HepG2 (cell line): ENCODE data around the gene YWHAH. TPM values are rescaled to one million over a fixed set of nuclear protein-coding genes. Genes with fewer than 3 reads are reported as not detected.

ENCODE experiments used
- ATAC-seq: fragments of 200-7000 bp; cut with Tn5 transposase; 3 replicates; pipeline ENCODE4 v1.9.1; 2020; ENCODE audit warnings: mild to moderate bottlenecking, moderate library complexity
- BruUV-seq: library from RNA; stranded (reverse); fragments of 400-500 nt; replicated peaks from 2 replicates; lab custom pipeline; 2021; lab: Mats Ljungman, UMichigan
- CTCF ChIA-PET: fragments of 300-600 bp; formaldehyde crosslinking; extraction: SDS; loops from one replicate; lab custom pipeline; 2021; ENCODE audit warnings: low total read pairs, inconsistent platforms, low intra/inter-chr PET ratio; lab: Yijun Ruan, JAX
- POLR2A ChIA-PET: fragments of 350-600 bp; sonication (Branson Sonifier 250); formaldehyde crosslinking; loops from one replicate; lab custom pipeline; 2020; ENCODE audit warnings: antibody characterized with exemption, inconsistent platforms; lab: Yijun Ruan, JAX
- DNase-seq: peaks from one replicate; pipeline ENCODE4 v3.0.0-alpha.2; 2015; ENCODE audit warnings: low spot score
- FAIRE-seq: peaks from 3 replicates; lab custom pipeline; 2011; peaks lifted over from hg19 to GRCh38; lab: Jason Lieb, UNC
- H2AFZ ChIP-seq: one replicate; pipeline ENCODE4 v1.6.1; 2011; ENCODE audit warnings: low read length, inconsistent platforms
- H3K27ac ChIP-seq: fragments of 300-600 bp; 3 replicates; pipeline ENCODE4 v1.8.0; 2011; ENCODE audit warnings: mixed run types, mild to moderate bottlenecking, mixed read lengths, low read length, inconsistent platforms; ENCODE audit not compliant: insufficient read depth; ENCODE audit errors: extremely low read length
- H3K27me3 ChIP-seq, 2 experiments: fragments of 200-600 bp in 1 of 2; 2 replicates in 1 of 2; 3 replicates in 1 of 2; pipeline versions ENCODE4 v1.6.0 to v1.8.0; 2011; ENCODE audit warnings: low read length in 2 of 2, mild to moderate bottlenecking in 2 of 2, moderate library complexity in 2 of 2, inconsistent platforms in 1 of 2; ENCODE audit not compliant: insufficient read depth in 2 of 2, control insufficient read depth in 1 of 2
- H3K36me3 ChIP-seq, 2 experiments: fragments of 200-600 bp in 1 of 2; replicated peaks in 1 of 2; 2 replicates in 1 of 2; 3 replicates in 1 of 2; pipeline versions ENCODE4 v1.5.1 to v1.8.0; 2011; ENCODE audit warnings: low read length in 2 of 2, inconsistent platforms in 1 of 2; ENCODE audit not compliant: insufficient read depth in 2 of 2, control insufficient read depth in 1 of 2
- H3K4me1 ChIP-seq: 2 replicates; pipeline ENCODE4 v1.5.1; 2012; ENCODE audit warnings: low read length, inconsistent platforms; ENCODE audit not compliant: insufficient read depth
- H3K4me2 ChIP-seq: 2 replicates; pipeline ENCODE4 v1.6.0; 2011; ENCODE audit warnings: low read depth, low read length, inconsistent platforms
- H3K4me3 ChIP-seq, 3 experiments: fragments of 200-600 bp in 1 of 3; sonication (generic), shearing (Covaris generic) in 1 of 3; replicated peaks in 1 of 3; 2 replicates each; pipeline ENCODE4 v1.5.1; 2011 to 2016; ENCODE audit warnings: low read length in 3 of 3, inconsistent platforms in 2 of 3, low read depth in 2 of 3, mild to moderate bottlenecking in 2 of 3, control low read depth in 1 of 3, mixed read lengths in 1 of 3; ENCODE audit not compliant: insufficient read depth in 1 of 3
- H3K79me2 ChIP-seq: one replicate; pipeline ENCODE4 v1.6.1; 2011; ENCODE audit warnings: low read length, inconsistent platforms; ENCODE audit not compliant: insufficient read depth
- H3K9ac ChIP-seq: 2 replicates; pipeline ENCODE4 v1.6.0; 2011; ENCODE audit warnings: mild to moderate bottlenecking, low read depth, low read length, inconsistent platforms; ENCODE audit not compliant: insufficient read depth
- H3K9me3 ChIP-seq: 2 replicates; pipeline ENCODE4 v1.5.1; 2012; ENCODE audit warnings: mild to moderate bottlenecking, low read length
- H4K20me1 ChIP-seq: 2 replicates; pipeline ENCODE4 v1.6.0; 2011; ENCODE audit warnings: inconsistent platforms, mild to moderate bottlenecking, low read length, moderate library complexity; ENCODE audit not compliant: insufficient read depth
- ADNP ChIP-seq: sonication (generic); formaldehyde crosslinking; IDR thresholded peaks from 2 replicates; pipeline ENCODE4 v1.4.0; 2020; ENCODE audit warnings: missing genetic modification reagents
- ARHGAP35 ChIP-seq: sonication (generic); formaldehyde crosslinking; IDR thresholded peaks from 2 replicates; pipeline ENCODE4 v1.9.0; 2022; ENCODE audit warnings: mild to moderate bottlenecking, inconsistent platforms, moderate library complexity, missing genetic modification reagents, borderline replicate concordance
- KMT2A ChIP-seq: sonication (generic); formaldehyde crosslinking; IDR thresholded peaks from 2 replicates; pipeline ENCODE4 v1.4.0; 2020; ENCODE audit warnings: missing genetic modification reagents
- RELA ChIP-seq: sonication (generic); formaldehyde crosslinking; IDR thresholded peaks from 2 replicates; pipeline ENCODE4 v1.4.0; 2020; ENCODE audit warnings: missing genetic modification reagents
- ZNF260 ChIP-seq: sonication (generic); formaldehyde crosslinking; IDR thresholded peaks from 2 replicates; pipeline ENCODE4 v1.4.0; 2020; ENCODE audit warnings: missing genetic modification reagents, low read depth, mild to moderate bottlenecking, borderline replicate concordance
- ZNF83 ChIP-seq: sonication (generic); formaldehyde crosslinking; IDR thresholded peaks from 2 replicates; pipeline ENCODE4 v1.4.0; 2020; ENCODE audit warnings: missing genetic modification reagents, mild to moderate bottlenecking, borderline replicate concordance
- ZSCAN30 ChIP-seq: sonication (generic); formaldehyde crosslinking; IDR thresholded peaks from 2 replicates; pipeline ENCODE4 v1.5.0; 2020; ENCODE audit warnings: mild to moderate bottlenecking, missing genetic modification reagents
- WGBS: methylation state at CpG from one replicate; pipeline ENCODE4 v1.1.6; 2017; ENCODE audit warnings: low lambda C conversion rate; 5-methylcytosine and 5-hydroxymethylcytosine counted together
- in situ Hi-C: cut with HindIII; loops from 2 replicates; pipeline ENCODE4 v1.10.0; 2017; ENCODE audit warnings: low pct_unique_long_range_greater_than_20kb; ENCODE audit not compliant: extremely low pct_ligation_motif_present
- intact Hi-C: fragments of 100-400 bp; cut with micrococcal nuclease; formaldehyde crosslinking; loops from one replicate; pipeline ENCODE4 v1.10.0; 2022; ENCODE audit not compliant: unreplicated experiment
- polyA plus RNA-seq, 8 experiments: library from polyadenylated mRNA; depleted of rRNA in 3 of 8; stranded (reverse) in 7 of 8; unstranded in 1 of 8; fragments of >200 nt; fragmentation: Illumina TruSeq in 4 of 8; extraction: Trizol in 4 of 8; gene quantifications; 2 replicates each; pipeline versions ENCODE4 v1.2.1 to v1.2.3, GENCODE V29; 2011 to 2016; ENCODE audit warnings: low read depth in 4 of 8, missing spikeins in 1 of 8, mixed read lengths in 1 of 8; ENCODE audit not compliant: insufficient read depth in 1 of 8
- total RNA-seq, 5 experiments: library from RNA; depleted of rRNA; stranded (reverse); fragments of >200 nt; fragmentation: Illumina TruSeq; extraction: Trizol; gene quantifications; 2 replicates each; pipeline ENCODE4 v1.2.3, GENCODE V29; 2016; ENCODE audit warnings: low read depth in 1 of 5
- TF ChIP-seq, protein P1 (sequence below): sonication (generic); formaldehyde crosslinking; IDR thresholded peaks from 2 replicates; pipeline ENCODE4 v1.4.0; 2020; ENCODE audit warnings: missing genetic modification reagents, borderline replicate concordance
- TF ChIP-seq, protein P2 (sequence below): sonication (generic); formaldehyde crosslinking; IDR thresholded peaks from 2 replicates; pipeline ENCODE4 v1.5.1; 2020; ENCODE audit warnings: mild to moderate bottlenecking, missing genetic modification reagents, moderate library complexity

YWHAH gene
- total and polyA plus RNA-seq, 2 of the 13 experiments (the other 11 are each of a cell fraction or from before 2014, with no cell fraction given): 35.6 to 92.7 TPM

DNA sequence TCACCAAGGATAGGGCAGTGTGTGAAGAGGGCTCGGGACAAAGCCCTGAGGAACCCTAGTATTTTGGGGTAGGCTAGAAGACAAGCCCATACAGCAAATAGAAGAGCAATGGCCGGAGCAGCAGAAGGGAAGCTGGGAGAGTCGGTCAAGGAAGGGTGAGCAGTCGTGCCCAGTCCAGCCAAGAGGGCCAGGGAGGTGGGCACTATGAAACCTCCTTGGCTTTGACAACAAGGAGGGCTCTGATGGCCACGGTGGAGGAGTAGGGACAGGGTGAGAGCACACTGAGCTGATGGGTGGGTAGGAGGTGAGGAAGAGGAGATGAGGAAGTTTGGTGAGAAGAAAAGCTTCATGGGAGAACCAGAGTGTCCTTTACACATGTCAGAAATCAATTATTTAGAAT lies 2.2 kb upstream of the YWHAH start:
- POLR2A ChIA-PET: interaction anchor here (0.6 to 0.7 kb wide), 2 partner anchors 13 to 19 kb away, joined by 3 to 4 read pairs; no protein-coding TSS in a partner anchor
- intact Hi-C loops: no loop called here

DNA sequence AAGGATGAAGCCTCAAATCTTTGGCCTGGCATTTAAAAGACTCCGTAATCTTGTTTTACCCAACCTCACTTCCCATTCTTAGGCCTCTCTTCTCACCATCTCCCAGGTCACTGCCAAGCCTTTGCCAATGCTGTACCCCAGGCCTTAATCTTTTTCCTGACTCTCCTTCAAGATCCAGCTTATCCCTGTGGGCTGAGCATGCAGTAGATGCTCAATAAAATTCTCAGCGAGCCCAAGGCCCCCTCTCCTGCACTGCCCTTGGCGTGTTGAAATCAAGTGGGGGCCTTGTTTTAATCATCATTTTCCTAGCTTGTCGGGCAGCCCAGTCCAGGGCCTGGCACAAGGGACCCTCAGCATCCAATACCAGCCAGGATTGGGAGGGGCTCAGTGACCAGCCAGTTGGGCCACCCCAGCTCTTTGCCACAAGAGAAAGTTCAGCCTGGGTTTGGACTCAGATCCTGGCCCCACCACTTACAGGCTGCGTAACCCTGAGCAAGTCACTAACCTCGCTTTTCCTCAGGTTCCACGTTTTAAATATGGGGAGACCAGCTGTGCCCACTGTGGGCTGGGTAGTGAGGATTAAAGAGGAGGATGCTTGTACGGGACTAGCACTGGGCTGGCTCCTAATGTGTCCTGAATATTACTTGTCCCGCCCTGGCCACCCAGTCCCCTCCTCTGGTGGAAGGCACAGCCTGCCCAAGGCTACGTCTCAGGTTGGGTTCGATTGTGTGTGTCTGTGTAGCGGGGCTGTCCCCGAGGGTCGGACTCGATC lies 943 bp upstream of the YWHAH start:
- Histone ChIP-seq H3K27ac (peak overlapping the region; percentile 86), H3K79me2 (peaks cover 34% of the 10 kb centered on the region), H3K9me3 (no peaks in the 10 kb centered on the region), H3K4me3 (peak overlapping the region; percentile 50 to 94 (median 61)), H4K20me1 (peaks cover 4% of the 10 kb centered on the region; the same call in 1 of the 2 replicates), H3K27me3 (no peaks in the 10 kb centered on the region; a peak in 1 of 5 replicates), H3K4me1 (peaks cover 44% of the 10 kb centered on the region), H3K9ac (peak overlapping the region; percentile 70), H2AFZ (no peak overlapping the region), H3K4me2 (peak overlapping the region; percentile 94), H3K36me3 (peaks cover 0 to 1% of the 10 kb centered on the region in 2 experiments; a peak in 1 of 5 replicates)
- TSS peak; percentile 90 for BruUV-seq
- no peak for FAIRE-seq
- ChIA-PET CTCF (no interaction called here), POLR2A (interaction anchor here (1.0 kb wide), 1 partner anchor 24 kb away, joined by 9 read pairs; no protein-coding TSS in a partner anchor)
- 88% methylated on average over 7 of the region's 15 CpGs for WGBS
- ATAC-seq: no peak
- no peak for DNase-seq
- in situ Hi-C loops (loop anchor here (10.0 kb wide), 1 partner anchor 189 kb away; the partner anchor contains the start of genes DEPDC5 and PRR14L), intact Hi-C loops (no loop called here)
- TF ChIP-seq, protein P1, sequence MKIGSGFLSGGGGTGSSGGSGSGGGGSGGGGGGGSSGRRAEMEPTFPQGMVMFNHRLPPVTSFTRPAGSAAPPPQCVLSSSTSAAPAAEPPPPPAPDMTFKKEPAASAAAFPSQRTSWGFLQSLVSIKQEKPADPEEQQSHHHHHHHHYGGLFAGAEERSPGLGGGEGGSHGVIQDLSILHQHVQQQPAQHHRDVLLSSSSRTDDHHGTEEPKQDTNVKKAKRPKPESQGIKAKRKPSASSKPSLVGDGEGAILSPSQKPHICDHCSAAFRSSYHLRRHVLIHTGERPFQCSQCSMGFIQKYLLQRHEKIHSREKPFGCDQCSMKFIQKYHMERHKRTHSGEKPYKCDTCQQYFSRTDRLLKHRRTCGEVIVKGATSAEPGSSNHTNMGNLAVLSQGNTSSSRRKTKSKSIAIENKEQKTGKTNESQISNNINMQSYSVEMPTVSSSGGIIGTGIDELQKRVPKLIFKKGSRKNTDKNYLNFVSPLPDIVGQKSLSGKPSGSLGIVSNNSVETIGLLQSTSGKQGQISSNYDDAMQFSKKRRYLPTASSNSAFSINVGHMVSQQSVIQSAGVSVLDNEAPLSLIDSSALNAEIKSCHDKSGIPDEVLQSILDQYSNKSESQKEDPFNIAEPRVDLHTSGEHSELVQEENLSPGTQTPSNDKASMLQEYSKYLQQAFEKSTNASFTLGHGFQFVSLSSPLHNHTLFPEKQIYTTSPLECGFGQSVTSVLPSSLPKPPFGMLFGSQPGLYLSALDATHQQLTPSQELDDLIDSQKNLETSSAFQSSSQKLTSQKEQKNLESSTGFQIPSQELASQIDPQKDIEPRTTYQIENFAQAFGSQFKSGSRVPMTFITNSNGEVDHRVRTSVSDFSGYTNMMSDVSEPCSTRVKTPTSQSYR (CRISPR knock-in tag): no peak
- no peak for TF ChIP-seq ZNF83 (CRISPR knock-in tag)
- TF ChIP-seq ZSCAN30 (CRISPR knock-in tag): no peak
- no peak for TF ChIP-seq ZNF260 (CRISPR knock-in tag)
- TF ChIP-seq ARHGAP35 (CRISPR knock-in tag): no peak
- TF ChIP-seq RELA (CRISPR knock-in tag): no peak
- TF ChIP-seq KMT2A (CRISPR knock-in tag): no peak

More for the DNA sequence above, 2.2 kb upstream of the YWHAH start:
- no peaks in the 10 kb centered on the region for H3K36me3 ChIP-seq
- no peak for ATAC-seq
- no peak overlapping the region for H2AFZ ChIP-seq
- H3K79me2 ChIP-seq: peaks cover 23% of the 10 kb centered on the region
- in situ Hi-C loops: loop anchor here (10.0 kb wide), 1 partner anchor 187 kb away; the partner anchor contains the start of genes DEPDC5 and PRR14L
- H3K27ac ChIP-seq: no peak overlapping the region
- TF ChIP-seq, protein P2, sequence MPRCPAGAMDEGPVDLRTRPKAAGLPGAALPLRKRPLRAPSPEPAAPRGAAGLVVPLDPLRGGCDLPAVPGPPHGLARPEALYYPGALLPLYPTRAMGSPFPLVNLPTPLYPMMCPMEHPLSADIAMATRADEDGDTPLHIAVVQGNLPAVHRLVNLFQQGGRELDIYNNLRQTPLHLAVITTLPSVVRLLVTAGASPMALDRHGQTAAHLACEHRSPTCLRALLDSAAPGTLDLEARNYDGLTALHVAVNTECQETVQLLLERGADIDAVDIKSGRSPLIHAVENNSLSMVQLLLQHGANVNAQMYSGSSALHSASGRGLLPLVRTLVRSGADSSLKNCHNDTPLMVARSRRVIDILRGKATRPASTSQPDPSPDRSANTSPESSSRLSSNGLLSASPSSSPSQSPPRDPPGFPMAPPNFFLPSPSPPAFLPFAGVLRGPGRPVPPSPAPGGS (CRISPR knock-in tag): no peak
- TF ChIP-seq ADNP (CRISPR knock-in tag): no peak
- no peak overlapping the region for H3K4me2 ChIP-seq
- peaks cover 38% of the 10 kb centered on the region for H3K4me1 ChIP-seq
- H3K9ac ChIP-seq: no peak overlapping the region
- WGBS: 70% methylated on average over 5 of the region's 5 CpGs
- no peaks in the 10 kb centered on the region for H3K9me3 ChIP-seq
- no peak for DNase-seq
- peaks cover 4% of the 10 kb centered on the region; the same call in 1 of the 2 replicates for H4K20me1 ChIP-seq
- CTCF ChIA-PET: no interaction called here
- no peak overlapping the region for H3K4me3 ChIP-seq
- H3K27me3 ChIP-seq: peaks cover 0 to 8% of the 10 kb centered on the region in 2 experiments; a peak in 1 of 5 replicates
- no TSS peak for BruUV-seq
- no peak for FAIRE-seq
